HG03439 (cell line): ENCODE results near the gene PPM1M.
"Not testable (repeated sequence)": the region's sequence is repeated elsewhere in the genome, so short reads cannot be mapped to it uniquely, and the experiment has no call there.

Experiments used
- ATAC-seq: cut with Tn5 transposase; IDR thresholded peaks from one replicate; pipeline ENCODE4 v1.9.1; 2021; ENCODE audit warnings: mild to moderate bottlenecking, moderate library complexity; ENCODE audit not compliant: unreplicated experiment

Gene PPM1M

GRCh38 chr3:52246264-52246620, 683 bp downstream of the PPM1M start:
- no peak for ATAC-seq

GRCh38 chr3:52246728-52247408, 1.3 kb downstream of the PPM1M start:
- ATAC-seq: no peak

GRCh38 chr3:52247409-52248164, 2.0 kb downstream of the PPM1M start:
- ATAC-seq: no peak

GRCh38 chr3:52248165-52248541, 2.6 kb downstream of the PPM1M start:
- no peak for ATAC-seq

- no peak for ATAC-seq
Observed at GRCh38 chr3:52248816-52249547, 3.4 kb downstream of the PPM1M start.

- ATAC-seq: no peak
Observed at GRCh38 chr3:52249683-52250082, 4.1 kb downstream of the PPM1M start.

- no peak for ATAC-seq
Observed at GRCh38 chr3:52250122-52250521, 4.6 kb downstream of the PPM1M start.

- ATAC-seq: peak; percentile 86
Observed at GRCh38 chr3:52253314-52254304, 8.1 kb downstream of the PPM1M start.

- ATAC-seq: no peak
Observed at GRCh38 chr3:52254608-52255007, 9.0 kb downstream of the PPM1M start.

GRCh38 chr3:52256159-52256558, 10.6 kb downstream of the PPM1M start:
- ATAC-seq: no peak

- no peak for ATAC-seq
Observed at GRCh38 chr3:52256622-52257021, 11.1 kb downstream of the PPM1M start.

- no peak for ATAC-seq
Observed at GRCh38 chr3:52257911-52258310, 12.4 kb downstream of the PPM1M start.

- no peak for ATAC-seq
Observed at GRCh38 chr3:52259035-52259434, 13.5 kb downstream of the PPM1M start.

GRCh38 chr3:52259448-52259847, 13.9 kb downstream of the PPM1M start:
- no peak for ATAC-seq

GRCh38 chr3:52262447-52262846, 16.9 kb downstream of the PPM1M start:
- ATAC-seq: no peak

GRCh38 chr3:52265387-52265786, 19.8 kb downstream of the PPM1M start:
- no peak for ATAC-seq

GRCh38 chr3:52268036-52268435, 22.5 kb downstream of the PPM1M start:
- ATAC-seq: no peak

GRCh38 chr3:52269776-52270175, 24.2 kb downstream of the PPM1M start:
- ATAC-seq: no peak

GRCh38 chr3:52270252-52270754, 24.7 kb downstream of the PPM1M start:
- no peak for ATAC-seq

- not testable (repeated sequence) for ATAC-seq
Observed at GRCh38 chr3:52272172-52272571, 26.6 kb downstream of the PPM1M start.

- no peak for ATAC-seq
Observed at GRCh38 chr3:52272831-52273230, 27.3 kb downstream of the PPM1M start.
